Kidney (tissue), 14 donors: Measurements from ENCODE around the gene CCM2. TPM values are rescaled to one million over a fixed set of nuclear protein-coding genes. Genes with fewer than 3 reads are reported as not detected.

Source experiments
- DNase-seq, 5 donors: peaks; one replicate each; pipeline ENCODE4 v3.0.0-alpha.2; 2013 to 2020
- FAIRE-seq: peaks from 2 replicates; lab custom pipeline; 2012; peaks lifted over from hg19 to GRCh38; lab: Jason Lieb, UNC
- H3K27ac ChIP-seq, 2 donors: one replicate each; pipeline ENCODE4 v1.7.0; 2013; ENCODE audit warnings: low read depth in 2 of 2, low read length in 2 of 2, inconsistent platforms in 1 of 2
- H3K27me3 ChIP-seq: one replicate; pipeline ENCODE4 v1.7.1; 2013; ENCODE audit warnings: low read length, inconsistent platforms; ENCODE audit not compliant: control insufficient read depth, insufficient read depth
- H3K36me3 ChIP-seq, 3 donors: one replicate each; pipeline versions ENCODE4 v1.7.0 to v1.7.1; 2013; ENCODE audit warnings: low read length in 3 of 3, control low read depth in 1 of 3, inconsistent platforms in 1 of 3; ENCODE audit not compliant: insufficient read depth in 3 of 3, control insufficient read depth in 2 of 3
- H3K4me1 ChIP-seq, 3 donors: one replicate each; pipeline versions ENCODE4 v1.7.0 to v1.7.1; 2013; ENCODE audit warnings: low read length in 3 of 3, inconsistent platforms in 1 of 3, low read depth in 1 of 3; ENCODE audit not compliant: control insufficient read depth in 2 of 3, insufficient read depth in 2 of 3
- H3K4me3 ChIP-seq, 3 donors: one replicate each; pipeline versions ENCODE4 v1.7.0 to v1.8.1; 2013; ENCODE audit warnings: low read length in 3 of 3, control low read depth in 1 of 3, inconsistent platforms in 1 of 3
- H3K9ac ChIP-seq, 3 donors: one replicate each; pipeline versions ENCODE4 v1.7.0 to v1.7.1; 2013; ENCODE audit warnings: low read length in 3 of 3, control low read depth in 1 of 3, inconsistent platforms in 1 of 3
- H3K9me3 ChIP-seq, 3 donors: one replicate each; pipeline versions ENCODE4 v1.7.0 to v1.7.1; 2013; ENCODE audit warnings: low read length in 3 of 3, control low read depth in 1 of 3, inconsistent platforms in 1 of 3; ENCODE audit not compliant: control insufficient read depth in 2 of 3, insufficient read depth in 1 of 3
- intact Hi-C: fragments of 100-400 bp; cut with DNase I; formaldehyde crosslinking; loops from one replicate; pipeline ENCODE4 v1.11.1; 2022
- polyA plus RNA-seq: library from polyadenylated mRNA; stranded (reverse); fragments of 350-450 nt; fragmentation: Illumina TruSeq; extraction: RNeasy Lipid Tissue Mini Kit (QIAGEN cat#74804); gene quantifications from one replicate; pipeline ENCODE4 v1.2.3, GENCODE V29; 2014; ENCODE audit warnings: low read depth, low replicate concordance; ENCODE audit not compliant: insufficient read depth
- total RNA-seq: library from RNA; stranded (reverse); fragmentation: NEBNext Ultra II Directional; extraction: Animal tissue kit (Norgen Biotek cat#: 25700); gene quantifications from one replicate; pipeline ENCODE4 v1.2.1, GENCODE V29; 2021
- TF ChIP-seq, protein P1 (sequence below): IDR thresholded peaks from 3 replicates; pipeline ENCODE4 v1.5.1; 2012; ENCODE audit warnings: mild to moderate bottlenecking, moderate library complexity, borderline replicate concordance; ENCODE audit not compliant: insufficient read depth; ENCODE audit errors: extremely low read depth
- donor health status: control.
- donor health status: control.
- donor health status: control.
- donor health status: control.
- donor health status: control.
- donor health status: DM: yes; HTN: yes; CAD: no.
- donor health status: Normal renal cell carcinoma (clear cell type).

CCM2 gene
- total and polyA plus RNA-seq, 2 donors from 2014 or later, result 35.0 to 37.8 TPM

DNA sequence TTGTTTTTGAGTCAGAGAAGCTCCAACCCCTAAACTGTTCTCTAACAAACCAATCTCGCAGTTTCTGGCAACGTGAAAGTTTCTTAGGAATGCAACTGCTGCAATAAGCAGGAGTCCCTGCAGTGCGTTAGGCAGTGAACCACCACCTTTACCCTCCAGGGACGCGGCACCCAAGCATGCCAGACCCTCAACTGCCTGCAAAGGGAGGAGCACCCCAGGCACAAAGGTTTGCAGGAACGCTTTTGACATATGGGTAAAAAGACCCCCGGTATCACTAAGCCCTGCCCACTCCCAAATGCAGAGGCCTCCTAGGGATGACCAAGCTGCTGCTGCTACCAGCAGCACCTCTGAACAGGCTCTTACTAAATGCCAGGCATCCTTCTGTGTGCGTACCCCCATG lies 106.8 kb downstream of the CCM2 start:
- no peaks in the 10 kb centered on the region for H3K9me3 ChIP-seq
- no peaks in the 10 kb centered on the region for H3K27me3 ChIP-seq
- peaks cover 12 to 69% (median 65%) of the 10 kb centered on the region in 3 donors for H3K36me3 ChIP-seq
- peaks cover 0 to 15% (median 3%) of the 10 kb centered on the region in 3 donors for H3K4me1 ChIP-seq
- no peak overlapping the region for H3K4me3 ChIP-seq
- FAIRE-seq (no peak), DNase-seq (no peak)
- no peak overlapping the region for H3K27ac ChIP-seq
- intact Hi-C loops, result no loop called here
- TF ChIP-seq, protein P1, sequence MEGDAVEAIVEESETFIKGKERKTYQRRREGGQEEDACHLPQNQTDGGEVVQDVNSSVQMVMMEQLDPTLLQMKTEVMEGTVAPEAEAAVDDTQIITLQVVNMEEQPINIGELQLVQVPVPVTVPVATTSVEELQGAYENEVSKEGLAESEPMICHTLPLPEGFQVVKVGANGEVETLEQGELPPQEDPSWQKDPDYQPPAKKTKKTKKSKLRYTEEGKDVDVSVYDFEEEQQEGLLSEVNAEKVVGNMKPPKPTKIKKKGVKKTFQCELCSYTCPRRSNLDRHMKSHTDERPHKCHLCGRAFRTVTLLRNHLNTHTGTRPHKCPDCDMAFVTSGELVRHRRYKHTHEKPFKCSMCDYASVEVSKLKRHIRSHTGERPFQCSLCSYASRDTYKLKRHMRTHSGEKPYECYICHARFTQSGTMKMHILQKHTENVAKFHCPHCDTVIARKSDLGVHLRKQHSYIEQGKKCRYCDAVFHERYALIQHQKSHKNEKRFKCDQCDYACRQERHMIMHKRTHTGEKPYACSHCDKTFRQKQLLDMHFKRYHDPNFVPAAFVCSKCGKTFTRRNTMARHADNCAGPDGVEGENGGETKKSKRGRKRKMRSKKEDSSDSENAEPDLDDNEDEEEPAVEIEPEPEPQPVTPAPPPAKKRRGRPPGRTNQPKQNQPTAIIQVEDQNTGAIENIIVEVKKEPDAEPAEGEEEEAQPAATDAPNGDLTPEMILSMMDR, result no peak
- H3K9ac ChIP-seq, result no peak overlapping the region

DNA sequence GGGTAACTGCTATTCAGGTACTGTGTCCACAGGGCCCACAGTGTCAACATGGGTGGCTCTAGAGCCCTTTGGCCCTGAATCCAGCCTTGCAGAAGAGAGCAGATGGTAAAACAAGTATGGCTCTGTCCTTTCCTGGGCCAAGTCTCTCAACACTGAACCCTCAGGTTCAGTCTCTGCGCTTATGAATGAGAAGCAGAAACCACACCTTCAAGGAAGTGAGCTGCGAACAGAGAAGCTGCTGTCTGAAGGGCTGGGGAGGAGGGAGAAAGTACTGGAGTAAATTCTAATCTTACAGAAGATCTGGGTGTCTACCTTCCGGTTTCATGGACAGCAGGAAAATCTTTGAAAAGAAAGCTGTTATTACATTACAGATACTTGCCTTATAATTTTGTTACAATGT lies 107.4 kb downstream of the CCM2 start:
- TF ChIP-seq, protein P1, result no peak
- H3K4me1 ChIP-seq, result peaks cover 0 to 15% (median 3%) of the 10 kb centered on the region in 3 donors

DNA sequence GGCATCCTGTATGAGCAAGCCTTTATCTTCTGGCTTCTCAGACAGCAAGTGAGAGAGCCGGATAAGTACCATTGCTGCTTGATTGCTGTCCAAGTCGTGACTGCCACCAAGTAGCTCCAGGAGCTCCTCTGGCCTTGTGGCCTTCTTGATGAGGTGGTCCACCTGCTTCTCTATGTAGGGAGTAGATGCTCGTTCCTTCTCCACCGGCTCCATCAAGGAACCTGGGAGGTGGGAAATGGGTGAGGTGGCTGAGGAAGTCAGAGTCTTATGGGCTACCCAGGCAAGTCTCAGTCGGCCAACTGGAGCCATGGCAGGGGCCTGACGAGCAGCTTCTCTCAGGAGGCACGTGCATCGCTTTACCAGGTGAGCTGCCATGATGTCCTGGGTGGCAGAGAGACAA lies 108.9 kb downstream of the CCM2 start:
- Histone ChIP-seq H3K27ac (no peak overlapping the region), H3K27me3 (no peaks in the 10 kb centered on the region), H3K9me3 (no peaks in the 10 kb centered on the region), H3K4me3 (no peak overlapping the region), H3K36me3 (peaks cover 9 to 48% (median 46%) of the 10 kb centered on the region in 3 donors), H3K9ac (no peak overlapping the region), H3K4me1 (peaks cover 0 to 15% (median 3%) of the 10 kb centered on the region in 3 donors)
- FAIRE-seq, result no peak
- DNase-seq, result no peak
- TF ChIP-seq, protein P1, result no peak
- intact Hi-C loops, result no loop called here

More for the DNA sequence above, 107.4 kb downstream of the CCM2 start:
- Histone ChIP-seq H3K4me3 (no peak overlapping the region), H3K27me3 (no peaks in the 10 kb centered on the region), H3K9me3 (no peaks in the 10 kb centered on the region), H3K36me3 (peaks cover 11 to 63% (median 60%) of the 10 kb centered on the region in 3 donors), H3K27ac (no peak overlapping the region), H3K9ac (no peak overlapping the region)
- FAIRE-seq, result no peak
- DNase-seq, result no peak
- intact Hi-C loops, result no loop called here
